Cardiac fibroblast (primary cell): Measurements from ENCODE around the gene LRFN2.

Experiments
- DNase-seq, 2 donors: peaks; one replicate each; pipeline versions ENCODE4 v3.0.0 to v3.0.0-alpha.2; 2010; ENCODE audit warnings: low read depth in 2 of 2
- H3K4me3 ChIP-seq, 2 donors: replicated peaks in 1 of 2; 1 replicate in 1 of 2; 2 replicates in 1 of 2; pipeline ENCODE4 v1.5.1; 2011; ENCODE audit warnings: low read depth in 2 of 2, low read length in 2 of 2, mild to moderate bottlenecking in 2 of 2, moderate library complexity in 1 of 2
- CTCF ChIP-seq: IDR thresholded peaks from one replicate; pipeline ENCODE4 v1.5.1; 2011; ENCODE audit warnings: low read depth, mild to moderate bottlenecking, low read length, inconsistent platforms

The LRFN2 gene

GRCh38 chr6:40394381-40394780 is 192.8 kb downstream of the LRFN2 start:
- TF ChIP-seq CTCF = no peak
- no peak overlapping the region for H3K4me3 ChIP-seq
- no peak for DNase-seq

GRCh38 chr6:40393641-40394040 is 193.5 kb downstream of the LRFN2 start:
- no peak for DNase-seq
- no peak overlapping the region for H3K4me3 ChIP-seq
- no peak for TF ChIP-seq CTCF

DNA sequence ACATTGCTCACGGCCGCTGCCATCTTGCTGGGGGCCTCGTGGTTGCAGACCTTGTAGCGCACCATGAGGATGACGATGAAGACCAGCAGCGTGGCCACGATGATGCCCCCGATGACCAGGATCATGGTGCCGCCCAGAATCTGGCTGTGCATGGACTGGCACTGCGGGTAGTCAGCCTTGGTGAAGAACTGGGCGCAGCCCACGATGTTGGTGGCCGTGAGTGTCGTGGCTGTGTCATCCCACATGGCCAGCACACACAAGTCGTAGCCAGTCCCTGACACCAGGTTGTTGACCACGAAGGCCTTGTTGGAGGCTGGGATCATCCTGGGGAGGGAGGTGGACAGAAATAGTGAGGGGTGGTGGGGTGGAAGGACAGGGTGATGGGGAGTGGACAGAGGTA is 194.6 kb downstream of the LRFN2 start:
- no peak overlapping the region for H3K4me3 ChIP-seq
- no peak for TF ChIP-seq CTCF
- no peak for DNase-seq

DNA sequence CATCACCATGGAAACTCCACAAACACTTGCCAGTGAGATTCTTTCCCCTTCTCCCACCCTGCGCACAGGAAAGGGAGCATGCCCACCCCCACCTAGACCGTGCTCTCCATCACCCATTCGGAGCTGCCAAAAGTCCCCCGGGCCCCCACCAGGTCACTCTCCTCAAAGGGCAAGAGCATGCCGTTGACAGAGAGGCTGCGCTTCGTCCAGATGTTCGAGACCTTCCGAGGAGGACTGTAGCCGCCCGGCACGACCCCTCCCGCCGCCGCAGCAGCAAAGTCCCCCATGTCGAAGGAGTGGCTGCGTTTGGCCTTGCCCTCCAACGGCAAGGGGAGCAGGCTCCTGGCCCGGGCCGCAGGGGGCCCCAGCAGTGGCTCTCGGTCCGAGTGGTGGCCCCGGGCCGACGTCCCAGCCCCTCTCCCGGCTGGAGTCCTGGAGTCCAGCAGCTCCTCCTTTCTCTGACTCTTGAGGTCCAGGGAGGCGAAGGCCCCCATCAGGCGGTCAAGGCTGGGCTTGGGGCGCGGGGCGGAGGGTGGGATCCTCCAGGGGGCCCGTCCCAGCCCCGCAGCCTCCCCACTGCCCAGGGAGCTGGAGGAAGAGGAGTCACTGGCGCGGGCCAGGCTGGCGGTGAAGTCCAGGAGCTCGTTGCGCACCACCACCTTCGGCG is 195.2 kb downstream of the LRFN2 start:
- no peak for DNase-seq
- TF ChIP-seq CTCF = no peak
- H3K4me3 ChIP-seq = no peak overlapping the region

GRCh38 chr6:40391086-40391485 is 196.1 kb downstream of the LRFN2 start:
- no peak overlapping the region for H3K4me3 ChIP-seq
- no peak for TF ChIP-seq CTCF
- DNase-seq = no peak

DNA sequence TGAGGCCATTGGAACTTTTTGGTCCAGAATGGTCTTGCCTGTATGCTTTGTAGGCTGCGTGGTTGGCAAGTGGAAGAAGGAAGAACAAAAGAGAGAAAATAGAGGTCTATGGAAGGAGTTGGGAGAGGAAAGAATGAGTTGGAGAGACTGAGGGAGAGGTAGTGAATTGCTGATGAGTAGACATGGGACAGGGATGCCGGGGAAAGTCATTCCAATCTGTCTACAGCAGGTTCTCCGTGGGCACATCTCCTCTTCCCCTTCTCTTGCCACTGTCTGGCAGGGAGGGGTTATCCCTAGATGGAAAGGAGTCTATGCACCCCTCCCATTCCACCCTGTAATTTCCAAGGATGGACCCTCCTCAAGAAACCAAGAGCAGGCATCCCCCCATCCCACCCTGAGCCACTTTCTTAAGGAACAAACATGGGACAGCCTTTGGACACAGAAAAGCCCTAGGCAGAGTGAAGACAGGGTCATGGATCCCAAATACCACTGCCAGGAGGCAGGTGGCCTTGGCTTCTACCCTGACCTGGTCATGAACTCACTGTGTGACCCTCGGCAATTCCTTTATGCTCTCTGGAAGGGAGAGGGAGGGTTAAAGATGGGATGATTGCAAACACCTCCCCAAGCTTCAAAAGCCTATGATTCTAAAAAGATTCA is 196.9 kb downstream of the LRFN2 start:
- no peak for DNase-seq
- no peak overlapping the region for H3K4me3 ChIP-seq
- no peak for TF ChIP-seq CTCF
